Pancreas (tissue), 10 donors: ENCODE data around the gene FAM170B. TPM values are rescaled to one million over a fixed set of nuclear protein-coding genes. Genes with fewer than 3 reads are reported as not detected.

Source experiments
- ATAC-seq, 4 donors: fragments of 200-7000 bp; cut with Tn5 transposase; one replicate each; pipeline versions ENCODE4 v1.8.0 to v1.9.1; 2020; ENCODE audit warnings: mild to moderate bottlenecking in 4 of 4, moderate library complexity in 4 of 4
- DNase-seq, 6 donors: peaks; one replicate each; pipeline ENCODE4 v3.0.0-alpha.2; 2020
- FAIRE-seq: peaks from 2 replicates; lab custom pipeline; 2012; peaks lifted over from hg19 to GRCh38; lab: Jason Lieb, UNC
- H3K27ac ChIP-seq, 4 donors: fragments of 200-600 bp; sonication (generic); 1 replicate in 3 of 4; 2 replicates in 1 of 4; pipeline versions ENCODE4 v1.5.0 to v1.8.0; 2020
- H3K27me3 ChIP-seq, 4 donors: fragments of 200-600 bp; one replicate each; pipeline ENCODE4 v1.8.0; 2021
- H3K36me3 ChIP-seq, 3 donors: fragments of 200-600 bp; sonication (generic) in 1 of 3; one replicate each; pipeline versions ENCODE4 v1.5.0 to v1.8.0; 2020 to 2021
- H3K4me1 ChIP-seq, 3 donors: fragments of 200-600 bp; one replicate each; pipeline ENCODE4 v1.8.0; 2021
- H3K4me3 ChIP-seq, 4 donors: fragments of 200-600 bp; sonication (generic) in 2 of 4; one replicate each; pipeline versions ENCODE4 v1.5.0 to v1.8.0; 2020 to 2021
- H3K9me3 ChIP-seq, 4 donors: fragments of 200-600 bp; one replicate each; pipeline ENCODE4 v1.8.0; 2021
- WGBS, 2 donors: extraction: QIAGEN DNeasy Blood & Tissue Kit; methylation state at CpG; one replicate each; pipeline ENCODE4 v1.1.7; 2013; 5-methylcytosine and 5-hydroxymethylcytosine counted together
- intact Hi-C, 3 donors: fragments of 100-400 bp; cut with DNase I; formaldehyde crosslinking; loops; one replicate each; pipeline versions ENCODE4 v1.11.1 to v1.14.2; 2022
- polyA plus RNA-seq, 2 donors: library from polyadenylated mRNA; stranded (reverse); fragments of 200-250 nt; gene quantifications; one replicate each; pipeline ENCODE4 v1.2.3, GENCODE V29; 2013
- total RNA-seq, 6 donors: library from RNA; stranded (reverse); fragmentation: NEBNext Ultra II Directional in 4 of 6; extraction: Animal tissue kit (Norgen Biotek cat#: 25700) in 4 of 6; gene quantifications; one replicate each; pipeline versions ENCODE4 v1.2.1 to v1.2.4, GENCODE V29; 2021 to 2023
- TF ChIP-seq, protein P1 (sequence below), 4 donors: fragments of 200-600 bp; sonication (generic) in 3 of 4; IDR thresholded peaks; one replicate each; pipeline versions ENCODE4 v1.5.0 to v1.8.0; 2021; ENCODE audit warnings: antibody characterized with exemption in 4 of 4
- donor health status: healthy with polysubstance abuse.
- donor health status: DM: no; HTN: no; CAD: no; lungs with moderate emphysema.
- donor health status: DM: no; HTN: no; CAD: no.
- donor health status: control.
- donor health status: control.
- donor health status: Bipolar disorder and iron deficiency.
- donor health status: DM: yes; HTN: yes; CAD: no.
- donor health status: DM: no; HTN: no; CAD: no.
- donor health status: DM: no; HTN: no; CAD: no.
- donor health status: DM: yes; HTN: yes; CAD: no.

Gene FAM170B
- total RNA-seq = not detected
- not detected for polyA plus RNA-seq

DNA sequence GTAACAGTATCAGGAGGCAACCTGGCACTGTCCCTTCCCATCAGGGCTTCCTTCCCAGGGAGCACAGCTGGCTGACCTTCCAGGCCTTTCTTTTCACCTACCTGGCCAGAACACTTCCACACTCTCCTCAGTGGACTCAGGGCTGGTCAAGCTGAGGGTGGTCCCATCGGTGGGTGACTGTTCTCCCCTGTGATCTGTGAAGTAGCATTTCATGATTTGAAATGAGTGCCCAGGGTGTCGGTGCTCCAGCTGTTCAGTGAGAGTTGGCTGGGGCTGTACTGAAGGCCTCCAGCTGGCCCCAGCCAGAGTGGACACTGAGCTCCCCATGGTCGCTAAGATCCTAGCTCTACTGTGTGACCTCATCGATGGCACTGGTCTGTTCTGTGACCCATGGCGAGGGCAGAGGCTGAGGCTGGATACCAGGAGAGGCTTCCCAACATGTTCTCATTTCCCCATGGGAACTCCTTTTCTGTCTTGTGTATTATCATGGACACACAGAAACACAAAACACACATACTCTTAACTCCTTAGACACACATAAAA, at the start of gene FAM170B:
TSS of gene FAM170B (minus strand) at position 316 of the 543 bp plus-strand sequence. CDS start at position 213, 103 bp downstream.
- no peak within 1 kb of the TSS for H3K4me3 ChIP-seq
- TF ChIP-seq, protein P1, sequence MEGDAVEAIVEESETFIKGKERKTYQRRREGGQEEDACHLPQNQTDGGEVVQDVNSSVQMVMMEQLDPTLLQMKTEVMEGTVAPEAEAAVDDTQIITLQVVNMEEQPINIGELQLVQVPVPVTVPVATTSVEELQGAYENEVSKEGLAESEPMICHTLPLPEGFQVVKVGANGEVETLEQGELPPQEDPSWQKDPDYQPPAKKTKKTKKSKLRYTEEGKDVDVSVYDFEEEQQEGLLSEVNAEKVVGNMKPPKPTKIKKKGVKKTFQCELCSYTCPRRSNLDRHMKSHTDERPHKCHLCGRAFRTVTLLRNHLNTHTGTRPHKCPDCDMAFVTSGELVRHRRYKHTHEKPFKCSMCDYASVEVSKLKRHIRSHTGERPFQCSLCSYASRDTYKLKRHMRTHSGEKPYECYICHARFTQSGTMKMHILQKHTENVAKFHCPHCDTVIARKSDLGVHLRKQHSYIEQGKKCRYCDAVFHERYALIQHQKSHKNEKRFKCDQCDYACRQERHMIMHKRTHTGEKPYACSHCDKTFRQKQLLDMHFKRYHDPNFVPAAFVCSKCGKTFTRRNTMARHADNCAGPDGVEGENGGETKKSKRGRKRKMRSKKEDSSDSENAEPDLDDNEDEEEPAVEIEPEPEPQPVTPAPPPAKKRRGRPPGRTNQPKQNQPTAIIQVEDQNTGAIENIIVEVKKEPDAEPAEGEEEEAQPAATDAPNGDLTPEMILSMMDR (IDR thresholded peaks at IDR 0.05) = no peak
- ATAC-seq (no peak), FAIRE-seq (no peak), DNase-seq (no peak)
- no peaks in the 10 kb centered on the region for H3K27me3 ChIP-seq
- intact Hi-C loops = no loop called here
- 63 to 81% methylated on average over 5 of the region's 5 CpGs for WGBS, 2 donors
- H3K27ac ChIP-seq = no peak within 1 kb of the TSS
- no peaks in the 10 kb centered on the region for H3K9me3 ChIP-seq
- H3K36me3 ChIP-seq = no peaks in the 10 kb centered on the region
- no peaks in the 10 kb centered on the region for H3K4me1 ChIP-seq

DNA sequence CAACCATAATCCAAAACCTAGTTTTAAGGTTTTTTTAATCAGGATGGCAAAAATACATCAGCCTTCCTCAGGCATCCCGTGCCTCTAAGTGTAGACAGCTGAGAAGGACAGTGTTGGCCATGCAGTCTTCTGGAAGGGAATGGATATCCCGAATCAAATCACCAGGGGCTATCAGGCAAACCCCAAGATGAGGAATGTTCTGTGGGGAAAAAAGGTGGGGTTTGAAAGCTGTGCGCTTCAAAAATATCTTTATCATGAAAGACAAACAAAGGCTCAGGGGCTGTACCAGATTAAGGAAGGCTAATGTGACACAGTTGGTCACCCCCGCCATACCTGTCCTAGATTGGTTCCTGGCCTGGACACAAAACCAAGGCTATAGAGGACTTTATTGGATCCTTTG, 49.0 kb upstream of the FAM170B start:
- 43 to 44% methylated on average over 4 of the region's 4 CpGs for WGBS, 2 donors
- DNase-seq (no peak), ATAC-seq (no peak)

DNA sequence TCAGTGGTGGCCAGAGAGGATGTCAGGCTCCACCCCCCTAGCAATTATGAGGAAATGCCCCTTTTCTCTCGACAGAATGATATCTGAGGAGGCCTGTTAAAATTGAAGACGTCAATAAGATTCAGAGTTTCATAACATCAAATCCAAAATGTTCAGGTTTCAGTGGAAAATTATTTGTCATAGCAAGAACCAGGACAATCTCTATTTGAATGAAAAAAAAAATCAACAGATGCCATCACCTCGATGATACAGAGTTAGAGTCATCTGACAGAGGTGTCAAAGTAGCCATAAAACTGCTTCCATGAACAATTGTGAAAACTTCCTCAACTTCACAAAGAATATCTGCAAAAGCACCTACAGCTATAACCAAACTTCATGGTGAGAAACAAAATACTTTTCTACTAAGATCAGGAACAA, 46.6 kb upstream of the FAM170B start:
- no peaks in the 10 kb centered on the region for H3K9me3 ChIP-seq
- no peaks in the 10 kb centered on the region for H3K27me3 ChIP-seq
- TF ChIP-seq, protein P1 (IDR thresholded peaks at IDR 0.05) = no peak
- no peaks in the 10 kb centered on the region for H3K36me3 ChIP-seq
- intact Hi-C loops = no loop called here
- H3K4me3 ChIP-seq = no peak overlapping the region
- FAIRE-seq (no peak), DNase-seq (no peak), ATAC-seq (no peak)
- 24 to 28% methylated on average over 3 of the region's 3 CpGs for WGBS, 2 donors
- H3K4me1 ChIP-seq = no peaks in the 10 kb centered on the region
- H3K27ac ChIP-seq = no peak overlapping the region

More for the DNA sequence above, 49.0 kb upstream of the FAM170B start:
- H3K9me3 ChIP-seq = no peaks in the 10 kb centered on the region
- TF ChIP-seq, protein P1 (IDR thresholded peaks at IDR 0.05) = no peak
- H3K4me3 ChIP-seq = no peak overlapping the region
- intact Hi-C loops = no loop called here
- H3K36me3 ChIP-seq = no peaks in the 10 kb centered on the region
- H3K27ac ChIP-seq = no peak overlapping the region
- H3K4me1 ChIP-seq = no peaks in the 10 kb centered on the region
- H3K27me3 ChIP-seq = no peaks in the 10 kb centered on the region
- FAIRE-seq = no peak

DNA sequence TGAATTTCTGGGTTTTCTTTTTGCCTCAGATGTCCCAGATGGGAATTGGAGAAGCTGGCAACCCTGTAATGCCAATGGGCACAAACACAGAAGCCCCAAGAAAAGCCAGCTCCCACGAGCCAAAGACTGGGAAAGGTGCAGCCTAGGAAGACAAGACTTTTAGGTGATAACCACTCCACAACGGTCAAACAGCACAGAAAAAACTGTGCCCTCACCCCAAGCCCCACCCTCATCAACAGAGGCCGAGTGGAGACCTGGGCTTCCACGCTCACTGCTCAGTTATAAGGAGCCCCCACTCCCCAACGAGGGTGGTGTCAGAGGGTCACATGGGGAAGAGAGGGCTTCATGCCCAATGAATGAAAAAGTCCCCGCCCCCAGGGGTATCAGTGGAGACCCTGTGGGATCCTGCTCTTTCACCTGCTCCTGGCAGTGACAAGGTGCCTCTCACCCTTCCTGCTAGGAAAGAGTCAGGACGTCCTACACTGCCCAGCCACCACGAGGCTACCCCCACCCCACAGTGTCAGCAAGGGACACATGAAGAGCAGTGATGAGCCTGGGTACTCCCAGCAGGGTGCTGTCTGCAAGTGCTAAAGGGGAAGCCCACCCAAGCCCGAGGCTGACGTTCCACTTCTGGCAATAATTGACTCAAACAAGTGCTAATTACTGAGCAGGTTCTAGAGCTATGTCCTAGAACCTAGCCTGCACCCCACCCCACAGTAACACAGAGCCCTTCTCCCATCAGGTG, 46.0 kb upstream of the FAM170B start:
- H3K4me1 ChIP-seq = no peaks in the 10 kb centered on the region
- intact Hi-C loops = no loop called here
- no peak for ATAC-seq
- no peaks in the 10 kb centered on the region for H3K9me3 ChIP-seq
- H3K27me3 ChIP-seq = no peaks in the 10 kb centered on the region
- DNase-seq = no peak
- H3K36me3 ChIP-seq = no peaks in the 10 kb centered on the region
- H3K27ac ChIP-seq = no peak overlapping the region
- WGBS, 2 donors = 49 to 55% methylated on average over 10 of the region's 10 CpGs
- TF ChIP-seq, protein P1 (IDR thresholded peaks at IDR 0.05) = no peak
- no peak overlapping the region for H3K4me3 ChIP-seq
- FAIRE-seq = no peak
